GM12872 (cell line): ENCODE data around the gene GRB14.
A peak's percentile ranks its signal among the peaks of the same experiment; 100 is the strongest.

Source experiments
- TF ChIP-seq, protein P1 (sequence below): IDR thresholded peaks from 3 replicates; pipeline ENCODE4 v1.5.1; 2011; ENCODE audit warnings: low read depth, mild to moderate bottlenecking, low read length, moderate library complexity; ENCODE audit not compliant: insufficient read depth

Gene GRB14

GRCh38 chr2:164609790-164610189 lies 11.5 kb downstream of the GRB14 start:
- TF ChIP-seq, protein P1, sequence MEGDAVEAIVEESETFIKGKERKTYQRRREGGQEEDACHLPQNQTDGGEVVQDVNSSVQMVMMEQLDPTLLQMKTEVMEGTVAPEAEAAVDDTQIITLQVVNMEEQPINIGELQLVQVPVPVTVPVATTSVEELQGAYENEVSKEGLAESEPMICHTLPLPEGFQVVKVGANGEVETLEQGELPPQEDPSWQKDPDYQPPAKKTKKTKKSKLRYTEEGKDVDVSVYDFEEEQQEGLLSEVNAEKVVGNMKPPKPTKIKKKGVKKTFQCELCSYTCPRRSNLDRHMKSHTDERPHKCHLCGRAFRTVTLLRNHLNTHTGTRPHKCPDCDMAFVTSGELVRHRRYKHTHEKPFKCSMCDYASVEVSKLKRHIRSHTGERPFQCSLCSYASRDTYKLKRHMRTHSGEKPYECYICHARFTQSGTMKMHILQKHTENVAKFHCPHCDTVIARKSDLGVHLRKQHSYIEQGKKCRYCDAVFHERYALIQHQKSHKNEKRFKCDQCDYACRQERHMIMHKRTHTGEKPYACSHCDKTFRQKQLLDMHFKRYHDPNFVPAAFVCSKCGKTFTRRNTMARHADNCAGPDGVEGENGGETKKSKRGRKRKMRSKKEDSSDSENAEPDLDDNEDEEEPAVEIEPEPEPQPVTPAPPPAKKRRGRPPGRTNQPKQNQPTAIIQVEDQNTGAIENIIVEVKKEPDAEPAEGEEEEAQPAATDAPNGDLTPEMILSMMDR: no peak

DNA sequence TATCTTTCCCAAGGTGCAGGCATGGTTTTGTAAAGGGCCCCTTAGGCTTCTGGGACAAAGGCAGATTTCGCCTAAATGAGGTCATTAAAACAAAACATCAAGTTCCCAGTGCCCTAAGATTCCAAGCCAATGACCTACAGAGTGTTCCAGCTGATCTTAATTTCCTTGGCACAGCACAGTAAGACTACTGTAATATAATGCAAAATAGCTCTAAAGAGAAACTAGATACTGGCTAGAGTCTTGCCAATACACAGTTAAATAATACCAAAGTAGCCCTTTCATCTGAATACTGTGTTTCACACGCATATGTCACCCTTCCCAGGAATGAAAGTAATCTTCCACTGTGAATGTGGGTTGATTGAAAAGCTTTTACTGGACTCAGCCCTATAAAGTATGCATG lies 14.7 kb downstream of the GRB14 start:
- TF ChIP-seq, protein P1: no peak

DNA sequence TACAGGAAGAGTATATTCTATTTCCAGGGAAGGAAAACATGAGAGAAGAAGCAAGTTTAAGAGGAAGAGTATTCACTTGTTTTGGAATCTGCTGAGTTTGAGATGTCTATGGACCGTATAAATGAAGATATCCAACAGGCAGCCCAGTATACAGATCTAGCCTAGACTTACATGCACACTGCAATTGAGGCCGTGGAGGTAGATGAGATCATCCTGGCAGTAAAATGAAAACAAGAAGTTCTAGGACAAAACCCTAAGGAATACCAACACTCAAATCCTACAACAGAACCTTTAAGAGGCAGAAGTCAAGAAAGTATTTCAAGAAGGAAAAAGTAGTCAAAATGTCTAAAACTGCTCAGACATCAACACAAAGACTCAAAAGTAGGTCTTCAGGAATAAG lies 16.0 kb downstream of the GRB14 start:
- TF ChIP-seq, protein P1: no peak

GRCh38 chr2:164600763-164601162 lies 20.5 kb downstream of the GRB14 start:
- TF ChIP-seq, protein P1: no peak

DNA sequence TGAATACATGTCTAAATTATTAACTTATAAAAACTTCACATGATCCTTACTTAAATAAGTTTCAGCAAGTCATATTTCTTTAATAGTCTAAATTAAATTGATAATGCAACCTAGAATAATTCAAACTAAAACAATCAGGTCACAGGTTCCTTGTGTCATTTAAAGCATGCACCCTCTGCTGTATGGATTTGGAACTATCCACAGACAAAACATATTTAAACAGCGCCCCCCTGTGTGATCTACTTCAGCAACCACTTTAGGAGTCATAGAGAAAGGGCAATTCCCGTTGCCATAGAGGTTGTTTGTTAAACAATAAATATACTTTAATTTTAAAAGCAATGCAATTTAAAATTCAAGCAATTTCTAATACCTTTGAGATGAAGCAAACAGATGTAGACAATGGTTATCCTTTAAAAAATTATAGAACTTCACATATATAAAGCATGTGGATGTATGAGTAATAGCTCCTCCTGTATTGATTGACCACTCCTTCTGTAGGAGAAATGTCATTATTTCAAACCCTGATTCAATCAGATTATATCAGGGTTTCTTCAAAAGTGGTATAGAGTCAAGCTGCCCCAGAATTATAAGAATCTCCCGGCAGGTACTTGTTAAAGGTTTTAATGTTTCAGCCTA lies 21.2 kb downstream of the GRB14 start:
- TF ChIP-seq, protein P1: peak; percentile 70

GRCh38 chr2:164597983-164598382 lies 23.3 kb downstream of the GRB14 start:
- TF ChIP-seq, protein P1: no peak

- TF ChIP-seq, protein P1: no peak
Measured at GRCh38 chr2:164595031-164595430, 26.3 kb downstream of the GRB14 start.
